Neural crest cell (in vitro differentiated cells): ENCODE results near the gene C9orf85. TPM values are rescaled to one million over a fixed set of nuclear protein-coding genes. Genes with fewer than 3 reads are reported as not detected.

ENCODE experiments used
- DNase-seq: peaks from one replicate; pipeline ENCODE4 v3.0.0; 2021; ENCODE audit warnings: low read depth, mixed read lengths, low spot score
- H3K27ac Mint-ChIP-seq: one replicate; pipeline ENCODE4 v1.8.0; 2021; ENCODE audit warnings: mild to moderate bottlenecking, mixed read lengths; ENCODE audit not compliant: unreplicated experiment
- H3K27me3 Mint-ChIP-seq: 2 replicates; pipeline ENCODE4 v1.8.0; 2021; ENCODE audit warnings: low read depth, mild to moderate bottlenecking, mixed read lengths
- H3K36me3 Mint-ChIP-seq: 2 replicates; pipeline ENCODE4 v1.8.0; 2021; ENCODE audit warnings: low read depth, mild to moderate bottlenecking, mixed read lengths
- H3K4me1 Mint-ChIP-seq: 2 replicates; pipeline ENCODE4 v1.8.0; 2021; ENCODE audit warnings: mixed read lengths
- H3K4me3 Mint-ChIP-seq: one replicate; pipeline ENCODE4 v1.8.0; 2021; ENCODE audit warnings: mild to moderate bottlenecking, mixed read lengths
- H3K9me3 Mint-ChIP-seq: 2 replicates; pipeline ENCODE4 v1.8.0; 2021; ENCODE audit warnings: mixed read lengths
- total RNA-seq: library from RNA; stranded (reverse); gene quantifications from 2 replicates; pipeline ENCODE4 v1.2.1, GENCODE V29; 2021
- TF ChIP-seq, protein P1 (sequence below): fragments of 200-600 bp; sonication (generic); conservative IDR thresholded peaks from 2 replicates; pipeline ENCODE4 v1.5.0; 2021; ENCODE audit warnings: antibody characterized with exemption, mild to moderate bottlenecking

Gene C9orf85
- total RNA-seq, 1 donor from 2014 or later: 13.4 TPM

DNA sequence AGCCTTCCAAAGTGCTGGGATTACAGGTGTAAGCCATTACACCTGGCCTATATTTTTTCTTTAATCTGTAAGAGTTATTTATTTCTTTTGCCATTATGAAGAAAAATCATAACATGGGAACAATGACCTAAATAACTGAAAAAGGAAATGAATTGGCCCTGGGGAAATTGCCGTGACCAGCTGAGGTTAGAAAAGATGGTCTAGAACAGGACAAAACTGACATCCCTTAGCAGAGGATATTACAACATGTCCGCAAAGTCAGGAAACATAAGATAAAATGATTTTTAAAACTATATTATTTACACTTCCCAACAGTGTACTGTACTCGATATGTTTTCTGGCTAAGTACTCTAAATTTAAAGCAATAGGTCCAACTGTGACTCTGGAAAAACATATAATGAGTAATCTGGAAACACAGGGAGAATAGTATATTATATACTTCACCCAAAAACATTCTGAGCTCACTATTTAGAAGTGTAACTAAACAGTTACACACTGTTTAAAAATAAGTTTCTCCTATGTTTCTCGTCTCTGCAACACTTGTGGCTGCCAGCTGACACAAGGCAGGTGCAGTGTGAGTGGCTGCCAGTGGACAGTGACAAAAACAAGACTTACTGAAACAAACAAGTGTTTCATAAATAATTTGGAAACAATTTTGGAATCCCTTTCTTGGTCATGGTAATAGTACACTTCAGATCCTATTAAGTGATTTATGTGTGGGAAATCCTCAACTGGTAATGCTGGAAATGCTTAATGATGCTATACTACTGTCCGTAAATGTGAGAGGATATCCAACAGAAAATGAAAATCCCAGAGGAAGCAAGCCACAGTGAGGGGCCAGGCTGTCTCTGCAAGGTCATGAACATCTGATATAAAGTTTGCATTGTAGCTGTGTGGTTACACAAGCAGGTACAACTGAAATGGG is 69.1 kb downstream of the C9orf85 start:
- no peak for DNase-seq
- Mint-ChIP-seq H3K4me3 (no peak overlapping the region), H3K4me1 (no peaks in the 10 kb centered on the region), H3K9me3 (no peaks in the 10 kb centered on the region), H3K36me3 (peaks cover 10% of the 10 kb centered on the region), H3K27ac (no peak overlapping the region), H3K27me3 (no peaks in the 10 kb centered on the region)
- TF ChIP-seq, protein P1, sequence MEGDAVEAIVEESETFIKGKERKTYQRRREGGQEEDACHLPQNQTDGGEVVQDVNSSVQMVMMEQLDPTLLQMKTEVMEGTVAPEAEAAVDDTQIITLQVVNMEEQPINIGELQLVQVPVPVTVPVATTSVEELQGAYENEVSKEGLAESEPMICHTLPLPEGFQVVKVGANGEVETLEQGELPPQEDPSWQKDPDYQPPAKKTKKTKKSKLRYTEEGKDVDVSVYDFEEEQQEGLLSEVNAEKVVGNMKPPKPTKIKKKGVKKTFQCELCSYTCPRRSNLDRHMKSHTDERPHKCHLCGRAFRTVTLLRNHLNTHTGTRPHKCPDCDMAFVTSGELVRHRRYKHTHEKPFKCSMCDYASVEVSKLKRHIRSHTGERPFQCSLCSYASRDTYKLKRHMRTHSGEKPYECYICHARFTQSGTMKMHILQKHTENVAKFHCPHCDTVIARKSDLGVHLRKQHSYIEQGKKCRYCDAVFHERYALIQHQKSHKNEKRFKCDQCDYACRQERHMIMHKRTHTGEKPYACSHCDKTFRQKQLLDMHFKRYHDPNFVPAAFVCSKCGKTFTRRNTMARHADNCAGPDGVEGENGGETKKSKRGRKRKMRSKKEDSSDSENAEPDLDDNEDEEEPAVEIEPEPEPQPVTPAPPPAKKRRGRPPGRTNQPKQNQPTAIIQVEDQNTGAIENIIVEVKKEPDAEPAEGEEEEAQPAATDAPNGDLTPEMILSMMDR: no peak

DNA sequence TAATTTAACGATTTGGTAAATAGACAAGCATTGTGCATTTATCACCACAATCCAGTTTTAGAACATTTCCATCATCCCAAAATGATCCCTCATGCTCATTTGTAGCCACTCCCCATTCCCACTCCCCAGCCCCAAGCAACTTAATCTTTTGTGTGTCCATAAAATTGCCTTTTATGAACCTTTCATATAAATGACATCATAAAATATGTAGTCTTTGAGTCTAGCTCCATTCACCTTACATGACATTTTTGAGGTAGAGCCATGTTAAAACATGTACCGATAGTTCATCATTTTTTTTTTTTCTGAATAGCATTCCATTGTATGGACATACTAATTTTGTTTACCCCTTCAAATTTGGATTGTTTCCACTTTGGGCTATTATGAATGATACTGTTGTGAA is 70.5 kb downstream of the C9orf85 start:
- DNase-seq: no peak
- TF ChIP-seq, protein P1: no peak
- Mint-ChIP-seq H3K27ac (no peak overlapping the region), H3K36me3 (peaks cover 10% of the 10 kb centered on the region), H3K27me3 (no peaks in the 10 kb centered on the region), H3K9me3 (no peaks in the 10 kb centered on the region), H3K4me3 (no peak overlapping the region), H3K4me1 (no peaks in the 10 kb centered on the region)

DNA sequence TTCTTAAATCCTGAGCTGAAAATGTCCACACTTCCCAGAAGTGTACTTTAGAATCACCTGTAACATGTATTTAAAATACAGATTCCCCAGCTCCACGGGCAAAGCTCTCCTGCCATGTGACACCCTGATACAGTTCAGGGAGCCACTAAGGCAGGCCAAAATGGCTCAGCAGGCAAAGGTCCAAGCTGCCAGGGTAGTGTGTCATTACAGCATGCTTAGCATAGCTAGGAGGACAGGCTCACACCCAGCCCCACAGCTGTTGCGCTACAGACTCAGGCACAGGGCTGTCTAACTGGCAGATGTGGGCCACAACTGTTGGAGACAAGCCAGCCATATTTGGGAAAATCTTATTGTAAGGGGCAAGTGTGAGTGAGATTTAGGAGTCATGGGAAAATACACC is 73.0 kb downstream of the C9orf85 start:
- no peaks in the 10 kb centered on the region for H3K27me3 Mint-ChIP-seq
- DNase-seq: no peak
- peaks cover 10% of the 10 kb centered on the region for H3K36me3 Mint-ChIP-seq
- H3K4me1 Mint-ChIP-seq: no peaks in the 10 kb centered on the region
- TF ChIP-seq, protein P1: no peak
- H3K4me3 Mint-ChIP-seq: no peak overlapping the region
- H3K9me3 Mint-ChIP-seq: no peaks in the 10 kb centered on the region
- H3K27ac Mint-ChIP-seq: no peak overlapping the region

DNA sequence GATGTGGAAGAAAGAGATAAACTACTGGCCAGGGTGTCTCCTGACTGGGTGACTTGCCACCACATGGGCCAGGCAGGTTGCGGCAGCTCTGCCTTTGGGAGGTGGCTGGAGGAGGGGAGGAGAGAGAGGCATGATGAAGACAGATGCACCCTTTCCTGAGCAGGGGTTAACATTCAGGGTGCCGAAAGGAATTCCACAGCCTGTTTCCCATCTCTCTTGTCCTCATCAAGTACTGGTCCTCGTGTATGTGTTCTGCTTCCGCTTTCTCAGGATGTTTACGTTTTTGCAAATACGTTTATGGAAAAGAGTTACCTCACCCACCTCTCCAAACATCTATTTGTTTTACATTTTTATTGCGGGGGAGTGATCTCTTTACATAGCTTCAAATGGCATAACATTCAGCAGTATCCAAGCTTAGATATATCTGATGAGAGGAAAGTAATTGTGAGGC is 73.4 kb downstream of the C9orf85 start:
- TF ChIP-seq, protein P1: no peak
- Mint-ChIP-seq H3K4me3 (no peak overlapping the region), H3K27ac (no peak overlapping the region), H3K36me3 (peaks cover 10% of the 10 kb centered on the region), H3K27me3 (no peaks in the 10 kb centered on the region), H3K4me1 (no peaks in the 10 kb centered on the region), H3K9me3 (no peaks in the 10 kb centered on the region)
- DNase-seq: no peak

DNA sequence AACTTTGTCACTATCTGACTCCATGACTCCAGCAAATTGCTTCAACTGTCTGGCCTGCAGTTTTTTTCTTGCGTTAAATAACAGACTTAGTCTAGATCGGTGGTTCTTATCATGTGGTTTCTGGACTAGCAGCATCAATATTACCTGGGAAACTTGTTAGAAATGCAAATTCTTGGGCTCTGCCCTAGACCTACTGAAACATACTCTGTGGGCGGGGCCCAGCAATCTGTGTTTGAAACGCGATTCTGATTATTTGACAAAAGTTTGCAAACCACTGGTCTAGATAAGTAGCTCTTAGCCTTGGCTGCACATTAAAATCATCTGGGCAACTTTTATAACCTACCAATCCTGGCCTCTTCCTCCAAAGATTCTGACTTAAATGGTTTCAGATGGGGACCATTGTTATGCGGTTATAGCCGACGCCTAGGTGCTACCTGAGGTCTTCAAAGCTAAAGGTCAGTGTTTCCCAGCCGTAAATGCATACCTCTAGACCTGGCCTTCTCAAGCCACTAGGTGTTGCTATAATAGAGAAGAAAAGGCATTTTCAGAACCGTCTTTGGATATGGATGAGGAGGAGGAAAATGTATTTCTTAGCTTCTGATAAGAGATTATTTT is 74.0 kb downstream of the C9orf85 start:
- TF ChIP-seq, protein P1: no peak
- DNase-seq: no peak
- no peaks in the 10 kb centered on the region for H3K9me3 Mint-ChIP-seq
- no peaks in the 10 kb centered on the region for H3K4me1 Mint-ChIP-seq
- no peaks in the 10 kb centered on the region for H3K27me3 Mint-ChIP-seq
- H3K36me3 Mint-ChIP-seq: peaks cover 10% of the 10 kb centered on the region
- no peak overlapping the region for H3K27ac Mint-ChIP-seq
- no peak overlapping the region for H3K4me3 Mint-ChIP-seq
